Activated B cell treated with CpG ODN at 0.5 μM for 24 hours (primary cell): ENCODE results near the gene POLR2J3. TPM values are rescaled to one million over a fixed set of nuclear protein-coding genes. Genes with fewer than 3 reads are reported as not detected.
"Not testable (repeated sequence)": the region's sequence is repeated elsewhere in the genome, so short reads cannot be mapped to it uniquely, and the experiment has no call there.

Experiments
- ATAC-seq: fragments of 200-7000 bp; cut with Tn5 transposase; one replicate; pipeline ENCODE4 v1.10.0; 2021; ENCODE audit warnings: low read depth, mild to moderate bottlenecking, moderate library complexity
- CTCF ChIA-PET: fragments of 350-600 bp; sonication (Branson Sonifier 250); formaldehyde crosslinking; loops from one replicate; lab custom pipeline; 2021; ENCODE audit warnings: antibody characterized with exemption; lab: Charles Lee
- POLR2A ChIA-PET: fragments of 350-600 bp; sonication (Branson Sonifier 250); formaldehyde crosslinking; loops from one replicate; lab custom pipeline; 2021; ENCODE audit warnings: antibody characterized with exemption; lab: Charles Lee
- DNase-seq: peaks from one replicate; pipeline ENCODE4 v3.0.0; 2022
- H3K27ac Mint-ChIP-seq: one replicate; pipeline ENCODE4 v1.8.0; 2020; ENCODE audit warnings: mixed read lengths
- H3K27me3 Mint-ChIP-seq: one replicate; pipeline ENCODE4 v1.8.0; 2021; ENCODE audit warnings: mixed read lengths
- H3K36me3 Mint-ChIP-seq: one replicate; pipeline ENCODE4 v1.8.0; 2021; ENCODE audit warnings: low read depth, mixed read lengths
- H3K4me1 Mint-ChIP-seq: one replicate; pipeline ENCODE4 v1.8.0; 2021; ENCODE audit warnings: mixed read lengths
- H3K4me3 Mint-ChIP-seq: one replicate; pipeline ENCODE4 v1.8.0; 2020; ENCODE audit warnings: mild to moderate bottlenecking, mixed read lengths
- H3K9me3 Mint-ChIP-seq: one replicate; pipeline ENCODE4 v1.8.0; 2020; ENCODE audit warnings: mixed read lengths
- intact Hi-C: fragments of 100-400 bp; cut with micrococcal nuclease; formaldehyde crosslinking; loops from one replicate; pipeline ENCODE4 v1.15.1; 2024
- total RNA-seq: library from RNA; stranded (reverse); gene quantifications from 2 replicates; pipeline ENCODE4 v1.2.3, GENCODE V29; 2022

Gene POLR2J3
- total RNA-seq, 1 donor from 2014 or later, result 123 TPM

- H3K9me3 Mint-ChIP-seq, DNase-seq, H3K27ac Mint-ChIP-seq, ATAC-seq, CTCF ChIA-PET, H3K4me1 Mint-ChIP-seq, H3K4me3 Mint-ChIP-seq, intact Hi-C loops, POLR2A ChIA-PET, H3K36me3 Mint-ChIP-seq, H3K27me3 Mint-ChIP-seq: not testable (repeated sequence)
Measured at GRCh38 chr7:102577315-102578240, 5.2 kb upstream of the POLR2J3 start.

GRCh38 chr7:102576363-102576762, 4.0 kb upstream of the POLR2J3 start:
- ATAC-seq, H3K27ac Mint-ChIP-seq, DNase-seq, H3K4me3 Mint-ChIP-seq, H3K9me3 Mint-ChIP-seq, H3K4me1 Mint-ChIP-seq, H3K36me3 Mint-ChIP-seq, CTCF ChIA-PET, POLR2A ChIA-PET, intact Hi-C loops, H3K27me3 Mint-ChIP-seq: not testable (repeated sequence)

DNA sequence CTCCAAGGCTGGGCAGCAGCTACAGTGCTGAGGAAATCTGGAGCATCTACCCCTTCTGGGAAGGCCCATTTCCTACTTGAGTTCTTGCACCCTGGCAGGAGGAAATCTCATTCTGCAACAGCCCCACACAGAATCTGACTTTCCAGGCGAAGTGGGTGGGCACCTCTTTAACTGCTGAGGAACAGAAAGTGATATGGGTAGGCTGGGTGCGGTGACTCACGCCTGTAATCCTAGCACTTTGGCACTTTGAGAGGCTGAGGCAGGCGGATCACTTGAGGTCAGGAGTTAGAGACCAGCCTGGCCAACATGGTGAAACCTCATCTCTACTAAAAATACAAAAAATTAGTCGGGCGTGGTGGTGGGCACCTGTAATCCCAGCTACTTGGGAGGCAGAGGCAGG, 2.2 kb upstream of the POLR2J3 start:
- H3K27ac Mint-ChIP-seq, H3K4me1 Mint-ChIP-seq, POLR2A ChIA-PET, H3K27me3 Mint-ChIP-seq, H3K36me3 Mint-ChIP-seq, CTCF ChIA-PET, ATAC-seq, H3K9me3 Mint-ChIP-seq, DNase-seq, intact Hi-C loops, H3K4me3 Mint-ChIP-seq: not testable (repeated sequence)

- H3K4me1 Mint-ChIP-seq, H3K36me3 Mint-ChIP-seq, ATAC-seq, intact Hi-C loops, H3K27me3 Mint-ChIP-seq, POLR2A ChIA-PET, H3K4me3 Mint-ChIP-seq, H3K9me3 Mint-ChIP-seq, H3K27ac Mint-ChIP-seq, DNase-seq, CTCF ChIA-PET: not testable (repeated sequence)
Measured at GRCh38 chr7:102568620-102569019, 3.8 kb downstream of the POLR2J3 start.

DNA sequence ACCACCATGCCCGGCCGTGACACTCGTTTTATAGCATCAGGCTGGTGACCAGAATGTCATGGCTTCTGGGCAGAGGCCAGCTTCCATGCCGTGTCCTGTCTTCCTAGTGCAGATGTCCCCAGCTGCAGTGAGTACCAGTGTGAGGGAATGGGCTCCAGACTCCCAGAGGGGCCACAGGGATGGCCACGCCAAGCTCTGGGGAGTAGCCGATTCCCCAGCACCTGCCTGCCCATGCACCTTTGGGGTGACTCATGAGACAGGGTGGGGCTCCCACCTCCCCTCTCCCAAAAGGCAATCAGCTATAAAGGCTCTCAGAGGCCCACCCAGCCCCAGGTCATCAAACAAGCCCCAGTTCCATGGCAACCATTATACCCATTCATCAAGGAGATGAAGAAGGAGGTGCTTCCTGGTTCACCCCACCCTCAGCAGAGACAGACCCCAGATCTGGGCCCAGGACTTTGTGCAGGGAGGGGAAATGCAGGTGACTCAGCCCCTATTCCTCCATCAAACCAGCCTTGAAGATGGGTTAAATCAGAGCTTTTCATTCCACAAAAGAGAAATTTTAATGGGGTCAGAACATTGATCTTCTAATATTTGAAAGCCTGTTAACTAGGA, 21.5 kb downstream of the POLR2J3 start, which contains the start of gene SPDYE2:
Gene SPDYE2 (plus strand): TSS at position 419 of the 615 bp plus-strand sequence. CDS start 2,030 bp downstream, outside the sequence.
- H3K4me1 Mint-ChIP-seq, intact Hi-C loops, ATAC-seq, H3K36me3 Mint-ChIP-seq, DNase-seq, CTCF ChIA-PET, POLR2A ChIA-PET, H3K9me3 Mint-ChIP-seq, H3K27ac Mint-ChIP-seq, H3K27me3 Mint-ChIP-seq, H3K4me3 Mint-ChIP-seq: not testable (repeated sequence)

DNA sequence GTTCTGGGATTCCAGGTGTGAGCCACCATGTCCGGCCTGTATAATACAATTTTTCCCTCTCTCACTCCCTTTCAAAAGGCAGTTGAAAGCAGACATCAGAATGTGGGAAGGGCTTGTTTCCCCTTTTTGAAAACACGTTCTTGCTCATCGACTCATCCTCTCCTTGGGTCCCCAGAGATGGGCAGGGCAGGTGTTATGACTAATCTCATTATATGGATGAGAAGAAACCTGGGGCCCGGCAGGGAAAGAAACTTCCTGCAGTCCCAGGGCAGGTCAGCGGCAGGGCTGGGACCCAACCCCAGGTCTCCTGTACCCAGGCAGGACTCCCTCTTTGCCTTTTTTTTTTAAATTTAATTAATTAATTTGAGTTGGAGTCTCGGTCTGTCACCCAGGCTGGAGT, 26.0 kb downstream of the POLR2J3 start:
- H3K27me3 Mint-ChIP-seq, H3K4me1 Mint-ChIP-seq, CTCF ChIA-PET, intact Hi-C loops, H3K9me3 Mint-ChIP-seq, H3K4me3 Mint-ChIP-seq, DNase-seq, POLR2A ChIA-PET, H3K27ac Mint-ChIP-seq, H3K36me3 Mint-ChIP-seq: not testable (repeated sequence)
- peak; percentile 96 for ATAC-seq

DNA sequence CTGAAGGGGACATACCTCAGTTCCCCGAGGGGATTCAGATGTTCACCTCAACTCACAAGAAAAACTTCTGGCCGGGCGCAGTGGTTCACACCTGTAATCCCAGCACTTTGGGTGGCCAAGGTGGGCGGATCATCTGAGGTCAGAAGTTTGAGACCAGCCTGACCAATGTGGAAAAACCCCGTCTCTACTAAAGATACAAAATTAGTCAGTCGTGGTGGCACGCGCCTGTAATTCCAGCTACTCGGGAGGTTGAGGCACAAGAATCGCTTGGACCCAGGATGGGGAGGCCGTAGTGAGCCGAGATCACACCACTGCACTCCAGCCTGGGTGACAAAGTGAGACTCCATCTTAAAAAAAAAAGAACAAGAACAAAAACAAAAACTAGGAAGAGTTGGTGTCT, 27.1 kb downstream of the POLR2J3 start:
- ATAC-seq, intact Hi-C loops, H3K4me1 Mint-ChIP-seq, DNase-seq, H3K27ac Mint-ChIP-seq, H3K4me3 Mint-ChIP-seq, CTCF ChIA-PET, POLR2A ChIA-PET, H3K36me3 Mint-ChIP-seq, H3K27me3 Mint-ChIP-seq, H3K9me3 Mint-ChIP-seq: not testable (repeated sequence)

- CTCF ChIA-PET, H3K4me3 Mint-ChIP-seq, H3K27me3 Mint-ChIP-seq, DNase-seq, H3K36me3 Mint-ChIP-seq, H3K9me3 Mint-ChIP-seq, intact Hi-C loops, ATAC-seq, H3K4me1 Mint-ChIP-seq, POLR2A ChIA-PET, H3K27ac Mint-ChIP-seq: not testable (repeated sequence)
Measured at GRCh38 chr7:102544372-102544771, 28.0 kb downstream of the POLR2J3 start.

DNA sequence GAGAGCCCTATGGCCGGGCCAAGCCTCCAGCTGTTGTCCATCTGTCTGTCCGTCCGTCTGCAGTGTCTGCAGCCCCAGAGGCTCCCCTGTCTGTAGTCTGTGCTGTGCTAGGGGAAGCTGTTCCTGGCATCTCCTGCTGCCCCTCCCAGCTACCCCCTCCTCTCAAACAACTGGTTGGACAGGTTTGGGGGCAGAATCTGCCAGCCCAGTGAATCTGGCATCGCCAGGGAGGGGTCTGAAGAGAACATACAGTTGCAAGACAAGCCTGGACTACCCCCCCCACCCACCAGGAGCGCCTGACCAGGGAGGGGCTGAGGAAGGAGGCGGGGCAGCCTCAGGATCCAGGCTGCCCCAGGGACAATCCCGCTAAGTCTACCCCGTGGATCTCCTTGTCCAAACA, 28.8 kb downstream of the POLR2J3 start, which contains the start of gene UPK3BL2:
Gene UPK3BL2 (minus strand): TSS at position 101 of the 400 bp plus-strand sequence. CDS start 60 bp downstream, at position 41.
- H3K9me3 Mint-ChIP-seq, H3K27ac Mint-ChIP-seq, H3K27me3 Mint-ChIP-seq, H3K36me3 Mint-ChIP-seq, intact Hi-C loops, POLR2A ChIA-PET, ATAC-seq, H3K4me3 Mint-ChIP-seq, DNase-seq, H3K4me1 Mint-ChIP-seq, CTCF ChIA-PET: not testable (repeated sequence)

GRCh38 chr7:102542771-102543170, 29.6 kb downstream of the POLR2J3 start:
- ATAC-seq, H3K4me3 Mint-ChIP-seq, H3K27me3 Mint-ChIP-seq, intact Hi-C loops, H3K4me1 Mint-ChIP-seq, DNase-seq, POLR2A ChIA-PET, H3K9me3 Mint-ChIP-seq, H3K27ac Mint-ChIP-seq, H3K36me3 Mint-ChIP-seq, CTCF ChIA-PET: not testable (repeated sequence)

GRCh38 chr7:102542083-102542482, 30.3 kb downstream of the POLR2J3 start:
- intact Hi-C loops, H3K27ac Mint-ChIP-seq, H3K27me3 Mint-ChIP-seq, DNase-seq, POLR2A ChIA-PET, H3K36me3 Mint-ChIP-seq, CTCF ChIA-PET, H3K4me3 Mint-ChIP-seq, H3K9me3 Mint-ChIP-seq, H3K4me1 Mint-ChIP-seq, ATAC-seq: not testable (repeated sequence)

DNA sequence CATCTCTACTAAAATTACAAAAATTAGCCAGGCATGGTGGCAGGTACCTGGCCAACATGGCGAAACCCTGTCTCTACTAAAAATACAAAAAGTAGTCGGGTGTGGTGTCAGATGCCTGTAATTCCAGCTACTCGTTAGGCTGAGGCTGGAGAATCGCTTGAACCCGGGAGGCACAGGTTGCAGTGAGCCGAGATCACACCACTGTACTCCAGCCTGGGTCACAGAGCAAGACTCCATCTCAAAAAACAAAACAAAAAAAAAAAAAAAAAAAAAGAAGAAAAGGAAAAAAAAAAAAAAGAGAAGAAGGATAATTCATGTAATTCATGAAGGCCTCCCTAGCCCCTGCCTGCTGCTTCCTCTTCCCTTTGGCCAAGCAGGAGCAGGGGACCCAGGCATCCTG, 31.8 kb downstream of the POLR2J3 start:
- H3K4me1 Mint-ChIP-seq, H3K4me3 Mint-ChIP-seq, CTCF ChIA-PET, H3K27ac Mint-ChIP-seq, H3K9me3 Mint-ChIP-seq, H3K36me3 Mint-ChIP-seq, ATAC-seq, POLR2A ChIA-PET, H3K27me3 Mint-ChIP-seq, intact Hi-C loops, DNase-seq: not testable (repeated sequence)
